K562 (cell line): ENCODE measurements around the gene PTPRT. TPM values are rescaled to one million over a fixed set of nuclear protein-coding genes. Genes with fewer than 3 reads are reported as not detected.

Experiments
- ATAC-seq: fragments of 200-7000 bp; cut with Tn5 transposase; 3 replicates; pipeline ENCODE4 v1.9.1; 2020; ENCODE audit warnings: moderate library complexity
- BruUV-seq: library from RNA; stranded (reverse); fragments of 400-500 nt; replicated peaks from 2 replicates; lab custom pipeline; 2021; lab: Mats Ljungman, UMichigan
- CTCF ChIA-PET: fragments of 300-600 bp; formaldehyde crosslinking; extraction: SDS; loops from one replicate; lab custom pipeline; 2021; ENCODE audit warnings: low intra/inter-chr PET ratio; lab: Yijun Ruan, JAX
- POLR2A ChIA-PET: fragments of 300-600, 350-650 bp; sonication (Branson Sonifier 250); formaldehyde crosslinking; extraction: SDS; loops from one replicate; lab custom pipeline; 2021; ENCODE audit warnings: antibody characterized with exemption, inconsistent platforms; lab: Yijun Ruan, JAX
- DNase-seq, 4 experiments: peaks; one replicate each; pipeline versions ENCODE4 v3.0.0 to v3.0.0-alpha.2; 2011 to 2018; ENCODE audit warnings: low spot score in 3 of 4, mixed read lengths in 3 of 4; ENCODE audit errors: extremely low read depth in 1 of 4
- FAIRE-seq: peaks from 2 replicates; lab custom pipeline; 2011; peaks lifted over from hg19 to GRCh38; lab: Jason Lieb, UNC
- H2AFZ ChIP-seq: 2 replicates; pipeline ENCODE4 v1.6.0; 2011; ENCODE audit warnings: low read depth, low read length, control low read depth, inconsistent platforms
- H3K27ac ChIP-seq: fragments of 200-600 bp; 3 replicates; pipeline ENCODE4 v1.8.0; 2011; ENCODE audit warnings: low read depth, mild to moderate bottlenecking, control low read depth, inconsistent platforms, low read length, moderate library complexity, mixed read lengths; ENCODE audit errors: extremely low read depth
- H3K27me3 ChIP-seq, 2 experiments: fragments of 300-600 bp in 1 of 2; 2 replicates in 1 of 2; 3 replicates in 1 of 2; pipeline versions ENCODE4 v1.6.0 to v1.8.0; 2011; ENCODE audit warnings: inconsistent platforms in 2 of 2, low read length in 2 of 2, mild to moderate bottlenecking in 1 of 2, mixed read lengths in 1 of 2, moderate library complexity in 1 of 2; ENCODE audit not compliant: control insufficient read depth in 2 of 2, insufficient read depth in 2 of 2
- H3K36me3 ChIP-seq: fragments of 300-600 bp; 3 replicates; pipeline ENCODE4 v1.8.0; 2011; ENCODE audit warnings: mild to moderate bottlenecking, low read length, inconsistent platforms; ENCODE audit not compliant: control insufficient read depth, insufficient read depth
- H3K4me1 ChIP-seq, 2 experiments: fragments of 200-600 bp in 1 of 2; replicated peaks in 1 of 2; 2 replicates in 1 of 2; 3 replicates in 1 of 2; pipeline versions ENCODE4 v1.5.1 to v1.8.0; 2011; ENCODE audit warnings: inconsistent platforms in 2 of 2, low read length in 2 of 2, mild to moderate bottlenecking in 1 of 2, mixed read lengths in 1 of 2, moderate library complexity in 1 of 2; ENCODE audit not compliant: control insufficient read depth in 2 of 2, insufficient read depth in 2 of 2
- H3K4me2 ChIP-seq: 2 replicates; pipeline ENCODE4 v1.6.1; 2011; ENCODE audit warnings: low read length, control low read depth, inconsistent platforms, mixed read lengths; ENCODE audit not compliant: insufficient read depth
- H3K4me3 ChIP-seq: fragments of 200-600 bp; sonication (generic), shearing (Covaris generic); 2 replicates; pipeline ENCODE4 v1.5.1; 2016; ENCODE audit warnings: control low read depth, inconsistent platforms
- H3K79me2 ChIP-seq: fragments of 200-600 bp; 3 replicates; pipeline ENCODE4 v1.8.0; 2011; ENCODE audit warnings: low read length, inconsistent platforms; ENCODE audit not compliant: control insufficient read depth, insufficient read depth
- H3K9ac ChIP-seq, 2 experiments: 2 replicates each; pipeline versions ENCODE4 v1.6.0 to v1.6.1; 2011; ENCODE audit warnings: low read depth in 2 of 2, low read length in 2 of 2, control low read depth in 1 of 2, inconsistent platforms in 1 of 2, mild to moderate bottlenecking in 1 of 2, mixed read lengths in 1 of 2; ENCODE audit not compliant: insufficient read depth in 1 of 2
- H3K9me1 ChIP-seq: one replicate; pipeline ENCODE4 v1.6.0; 2011; ENCODE audit warnings: inconsistent platforms, mild to moderate bottlenecking, low read length, moderate library complexity; ENCODE audit not compliant: control insufficient read depth, insufficient read depth
- H3K9me3 ChIP-seq: replicated peaks from 2 replicates; pipeline ENCODE4 v1.5.1; 2011; ENCODE audit warnings: low read depth, low read length, inconsistent platforms; ENCODE audit not compliant: control insufficient read depth, insufficient read depth
- H4K20me1 ChIP-seq: replicated peaks from 2 replicates; pipeline ENCODE4 v1.6.1; 2011; ENCODE audit warnings: low read length, inconsistent platforms, mixed read lengths; ENCODE audit not compliant: control insufficient read depth, insufficient read depth
- E4F1 ChIP-seq: fragments of 250-450 bp; sonication (Bioruptor Pico); IDR thresholded peaks from 2 replicates; pipeline ENCODE4 v1.5.0; 2021; ENCODE audit warnings: mild to moderate bottlenecking, borderline replicate concordance
- TAF1 ChIP-seq: IDR thresholded peaks from 2 replicates; pipeline ENCODE4 v1.6.1; 2011; ENCODE audit warnings: mild to moderate bottlenecking, low read length, moderate library complexity; ENCODE audit not compliant: insufficient read depth, control insufficient read depth, severe bottlenecking; ENCODE audit errors: extremely low read depth
- WGBS: fragments of 100-300 bp; shearing (Covaris generic); methylation state at CpG from one replicate; pipeline ENCODE4 v1.1.6; 2016; ENCODE audit warnings: low coverage, mixed read lengths; ENCODE audit not compliant: insufficient coverage; ENCODE audit errors: missing lambda C conversion rate; 5-methylcytosine and 5-hydroxymethylcytosine counted together
- in situ Hi-C: fragments of 300-500 bp; cut with MboI; formaldehyde crosslinking; loops from 4 replicates; pipeline ENCODE4 v1.15.0; 2018; ENCODE audit warnings: inconsistent platforms, mixed read lengths
- intact Hi-C: fragments of 100-400 bp; cut with micrococcal nuclease; formaldehyde crosslinking; loops from 2 replicates; pipeline ENCODE4 v1.14.2; 2022
- polyA plus RNA-seq, 8 experiments: library from polyadenylated mRNA; depleted of rRNA in 4 of 8; stranded (reverse) in 5 of 8; unstranded in 3 of 8; fragments of >200 nt; fragmentation: Nextera tagmentation in 2 of 8; fragmentation: Illumina TruSeq in 1 of 8; extraction: Ambion mirVana in 2 of 8; extraction: Trizol in 1 of 8; gene quantifications; 2 replicates each; pipeline versions ENCODE4 v1.2.1 to v1.2.3, GENCODE V29; 2011 to 2014; ENCODE audit warnings: inconsistent platforms in 1 of 8, missing spikeins in 1 of 8
- total RNA-seq, 7 experiments: library from RNA; depleted of rRNA in 6 of 7; stranded (reverse); fragments of >200 nt in 6 of 7; fragmentation: Illumina TruSeq in 2 of 7; extraction: Trizol in 2 of 7; gene quantifications; 2 replicates each; pipeline versions ENCODE4 v1.2.1 to v1.2.3, GENCODE V29; 2011 to 2021; ENCODE audit warnings: low replicate concordance in 1 of 7

Gene PTPRT
- total and polyA plus RNA-seq, 9 of the 15 experiments (the other 6 are each of a cell fraction or from before 2014, with no cell fraction given): not detected

DNA sequence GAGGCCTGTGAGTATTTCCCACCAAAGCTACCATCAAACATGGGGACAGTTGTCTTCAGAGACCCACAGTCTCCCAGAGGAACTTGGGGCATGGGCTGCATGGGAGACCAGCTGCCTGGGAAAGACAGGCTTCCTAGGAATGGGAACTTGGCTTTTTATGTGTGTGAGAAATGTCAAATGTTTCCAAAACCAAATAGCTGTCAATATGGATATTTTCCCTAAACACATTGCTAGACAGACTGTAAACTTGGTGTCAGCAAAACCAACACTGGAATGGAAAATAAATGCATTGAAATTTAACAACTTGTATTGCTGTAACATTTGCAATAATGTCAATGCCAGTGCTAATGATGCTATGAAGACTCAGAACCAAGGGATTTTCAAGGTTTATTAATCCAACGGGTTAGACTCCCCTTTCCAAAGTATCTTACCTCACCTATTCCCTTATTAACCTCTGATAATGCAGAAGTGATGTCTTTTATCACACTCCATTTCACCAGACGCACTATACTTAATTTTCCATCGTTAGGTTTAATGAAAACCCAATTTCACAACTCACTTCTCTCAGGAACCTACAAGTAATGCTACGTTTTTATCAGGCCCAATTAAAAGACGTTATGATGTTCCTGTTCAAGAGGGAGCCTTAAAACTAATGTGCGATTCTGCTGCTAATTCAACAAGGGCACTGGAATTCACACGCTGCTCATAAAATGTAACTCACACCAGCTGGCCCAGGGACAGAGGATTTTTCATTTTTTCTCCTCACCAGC is 1025.4 kb downstream of the PTPRT start (continued):
- no peak for TF ChIP-seq TAF1

GRCh38 chr20:42161228-42161829 is 1028.4 kb downstream of the PTPRT start:
- in situ Hi-C loops: no loop called here
- Histone ChIP-seq H3K79me2 (no peaks in the 10 kb centered on the region), H3K4me1 (no peaks in the 10 kb centered on the region), H3K9ac (no peak overlapping the region), H4K20me1 (no peaks in the 10 kb centered on the region), H3K4me2 (no peak overlapping the region), H3K27me3 (no peaks in the 10 kb centered on the region; a peak in 1 of 5 replicates), H3K9me1 (no peaks in the 10 kb centered on the region), H3K4me3 (no peak overlapping the region), H3K9me3 (no peaks in the 10 kb centered on the region), H3K27ac (no peak overlapping the region), H3K36me3 (no peaks in the 10 kb centered on the region), H2AFZ (no peak overlapping the region)
- WGBS: 0% methylated on average over 14 of the region's 14 CpGs
- POLR2A ChIA-PET: interaction anchor here (0.5 kb wide), 1 partner anchor 175 kb away, joined by 3 read pairs; no protein-coding TSS in a partner anchor
- FAIRE-seq: no peak
- CTCF ChIA-PET: no interaction called here
- no TSS peak for BruUV-seq
- no peak for ATAC-seq
- intact Hi-C loops: no loop called here
- DNase-seq: no peak
- no peak for TF ChIP-seq E4F1 (CRISPR knock-in tag)
